Vagina (tissue), 2 donors: ENCODE data around the gene C3. TPM values are rescaled to one million over a fixed set of nuclear protein-coding genes. Genes with fewer than 3 reads are reported as not detected.

Experiments used
- DNase-seq, 2 donors: peaks; one replicate each; pipeline ENCODE4 v3.0.0-alpha.2; 2017; ENCODE audit errors: extremely low spot score in 2 of 2
- H3K27ac ChIP-seq: fragments of 200-600 bp; sonication (generic); one replicate; pipeline ENCODE4 v1.5.1; 2019
- H3K27me3 ChIP-seq: fragments of 200-600 bp; sonication (generic); one replicate; pipeline ENCODE4 v1.5.1; 2019
- H3K36me3 ChIP-seq, 2 donors: fragments of 200-600 bp; sonication (generic); one replicate each; pipeline ENCODE4 v1.5.1; 2017 to 2019
- H3K4me1 ChIP-seq: fragments of 200-600 bp; sonication (generic); one replicate; pipeline ENCODE4 v1.5.1; 2019
- H3K4me3 ChIP-seq, 2 donors: fragments of 200-600 bp; sonication (generic); 1 replicate in 1 of 2; 2 replicates in 1 of 2; pipeline ENCODE4 v1.5.1; 2016 to 2019
- H3K9me3 ChIP-seq: fragments of 200-600 bp; sonication (generic); one replicate; pipeline ENCODE4 v1.5.1; 2019
- CTCF ChIP-seq, 3 experiments: fragments of 450-650 bp in 2 of 3; fragments of 200-600 bp in 1 of 3; sonication (generic) in 1 of 3; IDR thresholded peaks; one replicate each; pipeline ENCODE4 v1.5.1; 2017 to 2019; ENCODE audit warnings: antibody characterized with exemption in 3 of 3, mild to moderate bottlenecking in 2 of 3, moderate library complexity in 2 of 3
- POLR2A ChIP-seq, 2 donors: fragments of 450-650 bp; IDR thresholded peaks; one replicate each; pipeline ENCODE4 v1.6.1; 2017; ENCODE audit warnings: antibody characterized with exemption in 2 of 2, mild to moderate bottlenecking in 2 of 2, moderate library complexity in 2 of 2
- POLR2AphosphoS5 ChIP-seq, 2 donors: sonication (generic); formaldehyde crosslinking; IDR thresholded peaks; one replicate each; pipeline ENCODE4 v1.9.0; 2017; ENCODE audit warnings: antibody characterized with exemption in 2 of 2, mild to moderate bottlenecking in 2 of 2, low read depth in 1 of 2; ENCODE audit not compliant: insufficient read depth in 1 of 2
- intact Hi-C: fragments of 100-400 bp; cut with DNase I; formaldehyde crosslinking; loops from one replicate; pipeline ENCODE4 v1.15.1; 2023
- total RNA-seq: library from RNA; depleted of rRNA; stranded (reverse); fragments of >200 nt; gene quantifications from one replicate; pipeline ENCODE4 v1.2.3, GENCODE V29; 2016

C3 gene
- 1,239 TPM for total RNA-seq

- TF ChIP-seq CTCF (IDR thresholded peaks at IDR 0.05) = no peak
- peak in 1 of 2 donors; percentile 45 for TF ChIP-seq POLR2A (IDR thresholded peaks at IDR 0.05)
- TF ChIP-seq POLR2AphosphoS5 (IDR thresholded peaks at IDR 0.05; ENCODE audit: insufficient read depth in 1 of 2, low read depth in 1 of 2) = peak in 1 of 2 donors; percentile 77
- peak in 1 of 2 donors; percentile 94 for DNase-seq
These were observed at the start of gene C3 for GRCh38 chr19:6720369-6721137. C3 (minus strand) TSS chr19:6720650; CDS start chr19:6720589, 61 bp downstream.

GRCh38 chr19:6769006-6769619, 48.7 kb upstream of the C3 start:
- H3K9me3 ChIP-seq = no peaks in the 10 kb centered on the region
- intact Hi-C loops = no loop called here
- TF ChIP-seq CTCF (IDR thresholded peaks at IDR 0.05) (peak in 1 of 3 experiments; percentile 17), POLR2AphosphoS5 (IDR thresholded peaks at IDR 0.05; ENCODE audit: insufficient read depth in 1 of 2, low read depth in 1 of 2) (no peak)
- H3K4me3 ChIP-seq = no peak overlapping the region
- no peak overlapping the region for H3K27ac ChIP-seq
- H3K36me3 ChIP-seq = no peaks in the 10 kb centered on the region
- peaks cover 11% of the 10 kb centered on the region for H3K4me1 ChIP-seq
- H3K27me3 ChIP-seq = peaks cover 6% of the 10 kb centered on the region
- DNase-seq = no peak

More at GRCh38 chr19:6720369-6721137, at the start of gene C3:
- no peaks in the 10 kb centered on the region for H3K9me3 ChIP-seq
- no peaks in the 10 kb centered on the region for H3K36me3 ChIP-seq
- intact Hi-C loops = no loop called here
- H3K27me3 ChIP-seq = no peaks in the 10 kb centered on the region
- peaks cover 18% of the 10 kb centered on the region for H3K4me1 ChIP-seq
- H3K27ac ChIP-seq = peak within 1 kb of the TSS; percentile 55
- H3K4me3 ChIP-seq = peak within 1 kb of the TSS in 1 of 2 donors; percentile 39

- Histone ChIP-seq H3K4me1 (peaks cover 11% of the 10 kb centered on the region), H3K4me3 (no peak overlapping the region), H3K36me3 (no peaks in the 10 kb centered on the region), H3K27ac (peak overlapping the region; percentile 52), H3K9me3 (no peaks in the 10 kb centered on the region), H3K27me3 (peaks cover 6% of the 10 kb centered on the region)
- intact Hi-C loops = no loop called here
- no peak for TF ChIP-seq POLR2A (IDR thresholded peaks at IDR 0.05)
- TF ChIP-seq CTCF (IDR thresholded peaks at IDR 0.05) = no peak
- no peak for TF ChIP-seq POLR2AphosphoS5 (IDR thresholded peaks at IDR 0.05; ENCODE audit: insufficient read depth in 1 of 2, low read depth in 1 of 2)
- DNase-seq = no peak
These were observed 47.9 kb upstream of the C3 start for GRCh38 chr19:6768236-6768785.

- Histone ChIP-seq H3K27me3 (peaks cover 6% of the 10 kb centered on the region), H3K9me3 (no peaks in the 10 kb centered on the region), H3K36me3 (no peaks in the 10 kb centered on the region), H3K27ac (peak within 1 kb of the TSS; percentile 62), H3K4me1 (peaks cover 11% of the 10 kb centered on the region), H3K4me3 (peak within 1 kb of the TSS; percentile 38 to 48)
- intact Hi-C loops = no loop called here
- TF ChIP-seq POLR2AphosphoS5 (IDR thresholded peaks at IDR 0.05; ENCODE audit: insufficient read depth in 1 of 2, low read depth in 1 of 2) = peak in 1 of 2 donors; percentile 70
- TF ChIP-seq POLR2A (IDR thresholded peaks at IDR 0.05) = peak in 1 of 2 donors; percentile 37
- TF ChIP-seq CTCF (IDR thresholded peaks at IDR 0.05) = no peak
- DNase-seq = peak in 1 of 2 donors; percentile 92
These were observed 47.1 kb upstream of the C3 start, which contains the start of gene SH2D3A for GRCh38 chr19:6767357-6768235. SH2D3A (minus strand) TSS chr19:6767435; CDS start chr19:6763748, 3,687 bp downstream.
